Fibroblast of mammary gland (primary cell): ENCODE data around the gene PLXDC2.

Experiments used
- DNase-seq: peaks from one replicate; pipeline ENCODE4 v3.0.0-alpha.2; 2010; ENCODE audit warnings: low read depth
- H3K4me3 ChIP-seq: 2 replicates; pipeline ENCODE4 v1.5.1; 2011; ENCODE audit warnings: low read depth, mild to moderate bottlenecking, low read length, moderate library complexity; ENCODE audit not compliant: control insufficient read depth
- CTCF ChIP-seq: conservative IDR thresholded peaks from 2 replicates; pipeline ENCODE4 v1.5.1; 2011; ENCODE audit warnings: low read depth, low read length, inconsistent platforms; ENCODE audit not compliant: control insufficient read depth, insufficient read depth

The PLXDC2 gene

GRCh38 chr10:19815036-19815730, 1.0 kb upstream of the PLXDC2 start:
- DNase-seq = no peak
- H3K4me3 ChIP-seq = peak overlapping the region; percentile 65
- no peak for TF ChIP-seq CTCF

GRCh38 chr10:19815731-19816410, 361 bp upstream of the PLXDC2 start:
- H3K4me3 ChIP-seq = peak overlapping the region; percentile 65
- TF ChIP-seq CTCF = no peak
- peak; percentile 42 for DNase-seq

- TF ChIP-seq CTCF = peak; percentile 6
- H3K4me3 ChIP-seq = peak overlapping the region; percentile 65
- DNase-seq = no peak
Measured at GRCh38 chr10:19817231-19817933, 1.1 kb downstream of the PLXDC2 start.

- TF ChIP-seq CTCF = no peak
- no peak for DNase-seq
- no peak overlapping the region for H3K4me3 ChIP-seq
Measured at GRCh38 chr10:19818876-19819275, 2.6 kb downstream of the PLXDC2 start.

- H3K4me3 ChIP-seq = no peak overlapping the region
- TF ChIP-seq CTCF = peak; percentile 82
- DNase-seq = peak; percentile 68
Measured at GRCh38 chr10:19819419-19820033, 3.3 kb downstream of the PLXDC2 start.

GRCh38 chr10:19824381-19825342, 8.4 kb downstream of the PLXDC2 start:
- DNase-seq = no peak
- no peak overlapping the region for H3K4me3 ChIP-seq
- TF ChIP-seq CTCF = no peak
